ENCODE results near the gene NFKBIB.
"Not testable (repeated sequence)": the region's sequence is repeated elsewhere in the genome, so short reads cannot be mapped to it uniquely, and the experiment has no call there.

The NFKBIB gene

GRCh38 chr19:38899447-38900201, at the start of gene NFKBIB, which contains the start of gene SIRT2:
TSS of gene NFKBIB (plus strand) at chr19:38899969. CDS start at chr19:38900033, 64 bp downstream.
TSS of gene SIRT2 (minus strand) at chr19:38899618. CDS start at chr19:38899521, 97 bp downstream.
- DNase-seq, result peak; percentile 100

- peak; percentile 99 for DNase-seq
Measured at GRCh38 chr19:38850436-38850975, 49.3 kb upstream of the NFKBIB start.

GRCh38 chr19:38850976-38851621, 48.7 kb upstream of the NFKBIB start:
- DNase-seq, result peak; percentile 79

- peak; percentile 96 for DNase-seq
Measured at GRCh38 chr19:38851622-38852230, 48.0 kb upstream of the NFKBIB start.

GRCh38 chr19:38852231-38853044, 47.3 kb upstream of the NFKBIB start:
- DNase-seq, result peak; percentile 85

GRCh38 chr19:38853214-38853613, 46.6 kb upstream of the NFKBIB start:
- DNase-seq, result no peak

GRCh38 chr19:38854961-38855360, 44.8 kb upstream of the NFKBIB start:
- DNase-seq, result not testable (repeated sequence)

- DNase-seq, result not testable (repeated sequence)
Measured at GRCh38 chr19:38855751-38856150, 44.0 kb upstream of the NFKBIB start.

- no peak for DNase-seq
Measured at GRCh38 chr19:38856813-38857212, 43.0 kb upstream of the NFKBIB start.

GRCh38 chr19:38859631-38860204, 40.1 kb upstream of the NFKBIB start:
- not testable (repeated sequence) for DNase-seq

- DNase-seq, result no peak
Measured at GRCh38 chr19:38861368-38861767, 38.4 kb upstream of the NFKBIB start.

- DNase-seq, result no peak
Measured at GRCh38 chr19:38862321-38863059, 37.3 kb upstream of the NFKBIB start.

GRCh38 chr19:38867171-38867780, 32.5 kb upstream of the NFKBIB start:
- no peak for DNase-seq

- no peak for DNase-seq
Measured at GRCh38 chr19:38868551-38868950, 31.2 kb upstream of the NFKBIB start.

- peak; percentile 73 for DNase-seq
Measured at GRCh38 chr19:38869160-38869835, 30.5 kb upstream of the NFKBIB start.

- DNase-seq, result peak; percentile 98
Measured at GRCh38 chr19:38869836-38870607, 29.7 kb upstream of the NFKBIB start.

GRCh38 chr19:38870612-38871011, 29.2 kb upstream of the NFKBIB start:
- DNase-seq, result no peak

GRCh38 chr19:38873400-38873799, 26.4 kb upstream of the NFKBIB start:
- DNase-seq, result not testable (repeated sequence)

GRCh38 chr19:38875656-38876395, 23.9 kb upstream of the NFKBIB start:
- no peak for DNase-seq
